ENCODE measurements around the gene PAM. TPM values are rescaled to one million over a fixed set of nuclear protein-coding genes. Genes with fewer than 3 reads are reported as not detected.
"Not testable (repeated sequence)": the region's sequence is repeated elsewhere in the genome, so short reads cannot be mapped to it uniquely, and the experiment has no call there.

Gene PAM
- polyA plus RNA-seq, 3 donors = 188 to 222 (median 195) TPM

DNA sequence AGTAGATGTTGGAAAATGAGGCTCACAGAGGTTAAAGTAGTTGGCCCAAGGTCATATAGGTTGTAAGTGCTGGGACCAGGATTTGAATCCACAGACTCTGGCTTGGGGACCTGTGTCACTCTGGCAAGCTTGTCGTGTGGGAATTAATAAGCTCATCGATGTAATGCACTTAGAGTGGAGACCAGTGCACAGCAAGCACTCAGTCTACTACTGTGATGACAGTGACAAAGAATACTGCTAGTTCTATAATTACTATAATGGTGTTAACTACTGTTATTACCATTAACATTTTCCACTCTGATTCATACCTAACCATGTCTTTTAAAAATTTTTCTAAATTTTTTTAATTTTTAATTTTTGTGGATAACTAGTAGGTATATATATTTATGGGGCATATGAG, 12.8 kb downstream of the PAM start:
- DNase-seq (ENCODE audit: extremely low read depth in 1 of 11, low read depth in 9 of 11, low spot score in 4 of 11) = no peak

DNA sequence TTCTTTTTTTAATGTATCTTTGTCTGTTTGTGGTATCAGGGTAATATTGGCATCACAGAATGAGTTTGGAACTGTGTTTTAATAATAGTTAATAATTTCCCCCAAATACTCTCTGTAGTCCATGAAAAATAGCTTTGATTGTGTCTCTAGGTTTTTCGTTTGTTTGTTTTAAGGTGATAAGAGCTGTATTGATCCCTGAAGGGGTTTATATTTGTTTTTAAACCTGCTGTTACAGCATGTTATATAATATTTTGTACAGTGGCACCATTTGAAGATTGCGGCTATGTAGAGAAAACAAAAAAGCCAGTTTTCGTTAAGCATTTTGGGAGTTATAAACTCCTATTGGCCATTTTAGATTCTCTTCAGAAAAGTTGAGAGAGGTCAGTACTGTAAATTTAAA, 15.7 kb downstream of the PAM start:
- DNase-seq (ENCODE audit: extremely low read depth in 1 of 11, low read depth in 9 of 11, low spot score in 4 of 11) = no peak

GRCh38 chr5:102771435-102771834, 16.3 kb downstream of the PAM start:
- DNase-seq (ENCODE audit: extremely low read depth in 1 of 11, low read depth in 9 of 11, low spot score in 4 of 11) = no peak

DNA sequence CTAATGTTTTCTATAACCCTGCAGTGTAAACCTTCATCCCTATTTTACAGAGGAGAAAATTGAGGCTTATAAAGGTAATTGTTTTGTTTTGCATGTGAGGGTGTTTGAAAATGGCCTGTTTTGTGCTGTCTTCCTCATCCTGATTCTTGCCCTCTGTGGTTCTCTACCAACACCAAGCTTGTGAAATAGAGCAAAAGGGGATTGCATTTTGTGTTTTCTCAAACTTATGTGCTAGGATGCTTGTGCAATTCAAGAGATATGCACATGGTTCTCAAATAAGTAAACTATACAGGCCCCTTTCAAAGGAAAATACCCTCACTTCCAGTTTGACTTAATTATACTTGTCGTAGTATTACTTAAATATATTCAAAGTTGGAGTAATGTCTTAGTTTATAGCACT, 17.2 kb downstream of the PAM start:
- no peak for DNase-seq (ENCODE audit: extremely low read depth in 1 of 11, low read depth in 9 of 11, low spot score in 4 of 11)

- no peak for DNase-seq (ENCODE audit: extremely low read depth in 1 of 11, low read depth in 9 of 11, low spot score in 4 of 11)
Observed at GRCh38 chr5:102773133-102773532, 18.0 kb downstream of the PAM start.

DNA sequence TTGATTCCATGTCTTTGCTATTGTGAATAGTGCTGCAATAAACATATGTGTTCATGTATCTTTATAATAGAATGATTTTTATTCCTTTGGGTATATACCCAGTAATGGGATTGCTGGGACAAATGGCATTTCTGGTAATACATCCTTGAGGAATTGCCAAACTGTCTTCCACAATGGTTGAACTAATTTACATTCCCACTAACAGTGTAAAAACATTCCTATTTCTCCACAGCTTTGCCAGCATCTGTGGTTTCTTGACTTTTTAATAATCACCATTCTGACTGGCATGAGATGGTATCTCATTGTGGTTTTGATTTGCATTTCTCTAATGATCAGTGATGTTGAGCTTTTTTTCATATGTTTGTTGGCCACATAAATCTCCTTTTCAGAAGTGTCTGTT, 20.7 kb downstream of the PAM start:
- not testable (repeated sequence) for DNase-seq (ENCODE audit: extremely low read depth in 1 of 11, low read depth in 9 of 11, low spot score in 4 of 11)

- DNase-seq (ENCODE audit: extremely low read depth in 1 of 11, low read depth in 9 of 11, low spot score in 4 of 11) = no peak
Observed at GRCh38 chr5:102777099-102777498, 22.0 kb downstream of the PAM start.

DNA sequence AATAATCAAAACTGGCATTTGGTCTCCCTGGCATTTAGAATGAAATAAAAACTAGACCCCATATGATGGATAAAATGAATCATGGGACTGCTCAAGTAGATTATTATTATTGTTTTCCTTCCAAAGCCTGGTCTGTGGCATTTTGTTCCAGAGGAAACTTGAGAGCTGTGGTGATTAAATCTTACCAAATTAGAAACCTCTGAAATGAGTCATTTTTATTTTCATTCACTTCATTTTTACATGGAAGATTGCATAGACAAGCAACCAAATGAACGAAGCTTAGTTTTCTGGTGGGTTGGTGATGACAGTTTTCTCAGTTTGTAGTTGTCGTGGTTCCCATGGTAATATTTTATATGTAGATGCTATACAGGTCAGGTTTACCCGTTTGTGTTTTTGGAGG, 23.4 kb downstream of the PAM start:
- DNase-seq (ENCODE audit: extremely low read depth in 1 of 11, low read depth in 9 of 11, low spot score in 4 of 11) = no peak

- DNase-seq (ENCODE audit: extremely low read depth in 1 of 11, low read depth in 9 of 11, low spot score in 4 of 11) = no peak
Observed at GRCh38 chr5:102781359-102781758, 26.3 kb downstream of the PAM start.

GRCh38 chr5:102781786-102782185, 26.7 kb downstream of the PAM start:
- no peak for DNase-seq (ENCODE audit: extremely low read depth in 1 of 11, low read depth in 9 of 11, low spot score in 4 of 11)

DNA sequence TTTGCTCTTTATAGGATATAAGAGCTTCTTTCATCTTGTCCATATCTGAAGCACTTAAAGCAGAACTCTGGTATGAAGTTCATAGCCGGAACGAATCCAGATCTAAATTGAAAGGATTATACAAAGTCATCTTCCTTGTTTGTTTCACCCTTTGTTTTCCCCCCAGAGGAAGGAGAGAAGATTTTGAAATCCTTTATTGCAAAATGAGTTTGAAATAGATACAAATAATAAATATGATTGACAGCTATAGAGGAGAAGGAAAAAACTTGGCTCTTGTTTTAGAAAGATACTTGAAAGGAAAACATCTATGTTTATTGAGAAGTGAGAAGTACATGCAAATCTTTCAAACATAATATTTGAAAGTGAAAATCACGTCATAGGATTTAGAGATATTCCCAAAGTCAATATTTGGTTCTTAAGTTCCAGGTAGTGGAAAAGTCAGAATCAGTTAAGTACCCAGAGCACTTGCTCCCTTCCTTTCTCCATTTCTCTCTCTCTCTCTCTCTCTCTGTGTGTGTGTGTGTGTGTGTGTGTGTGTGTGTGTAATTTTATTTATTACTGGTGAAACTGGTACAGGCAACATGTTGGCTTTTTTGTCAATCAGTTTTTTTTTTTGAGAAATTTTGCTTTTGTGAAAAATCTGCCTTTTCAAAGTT, 27.2 kb downstream of the PAM start:
- no peak for DNase-seq (ENCODE audit: extremely low read depth in 1 of 11, low read depth in 9 of 11, low spot score in 4 of 11)

DNA sequence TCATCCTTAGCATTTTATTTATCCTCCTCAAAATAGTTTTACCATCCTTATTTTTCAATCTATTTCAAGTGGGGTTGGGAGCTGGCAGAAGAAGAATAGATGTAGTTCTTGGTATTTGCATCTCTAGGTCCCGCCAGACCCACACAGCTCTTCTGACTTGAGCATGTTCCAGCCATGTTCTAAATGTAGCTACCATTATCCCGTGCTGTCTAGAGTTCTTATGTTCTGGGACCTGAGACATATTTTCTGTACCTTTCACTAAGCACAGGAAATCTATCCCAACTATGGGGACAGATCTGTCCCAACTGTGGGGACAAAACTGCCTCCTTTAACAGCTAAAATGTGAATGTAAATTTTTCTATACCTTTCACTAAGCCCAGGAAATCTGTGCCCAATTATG, 32.0 kb downstream of the PAM start:
- no peak for DNase-seq (ENCODE audit: extremely low read depth in 1 of 11, low read depth in 9 of 11, low spot score in 4 of 11)

DNA sequence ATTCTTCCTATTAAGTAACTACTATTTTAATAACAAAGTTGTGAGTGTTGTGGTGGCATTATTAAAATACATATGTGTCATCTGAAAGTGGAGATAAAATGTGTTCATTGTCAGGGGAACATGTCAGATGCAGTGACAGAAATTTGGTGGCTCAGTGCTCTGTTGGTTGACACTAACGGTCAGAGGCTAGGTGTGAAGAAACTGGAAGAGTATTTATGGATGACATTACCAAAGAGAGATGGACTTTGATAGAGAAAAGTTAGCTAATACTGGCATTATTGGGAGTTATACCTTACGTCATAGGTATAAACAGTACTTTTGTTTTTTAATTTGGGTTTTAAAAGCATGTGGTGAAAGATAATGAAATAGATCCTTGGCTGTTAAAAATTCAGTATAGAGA, 33.7 kb downstream of the PAM start:
- DNase-seq (ENCODE audit: extremely low read depth in 1 of 11, low read depth in 9 of 11, low spot score in 4 of 11) = no peak

GRCh38 chr5:102789469-102789868, 34.4 kb downstream of the PAM start:
- DNase-seq (ENCODE audit: extremely low read depth in 1 of 11, low read depth in 9 of 11, low spot score in 4 of 11) = no peak

GRCh38 chr5:102790748-102791147, 35.6 kb downstream of the PAM start:
- no peak for DNase-seq (ENCODE audit: extremely low read depth in 1 of 11, low read depth in 9 of 11, low spot score in 4 of 11)

DNA sequence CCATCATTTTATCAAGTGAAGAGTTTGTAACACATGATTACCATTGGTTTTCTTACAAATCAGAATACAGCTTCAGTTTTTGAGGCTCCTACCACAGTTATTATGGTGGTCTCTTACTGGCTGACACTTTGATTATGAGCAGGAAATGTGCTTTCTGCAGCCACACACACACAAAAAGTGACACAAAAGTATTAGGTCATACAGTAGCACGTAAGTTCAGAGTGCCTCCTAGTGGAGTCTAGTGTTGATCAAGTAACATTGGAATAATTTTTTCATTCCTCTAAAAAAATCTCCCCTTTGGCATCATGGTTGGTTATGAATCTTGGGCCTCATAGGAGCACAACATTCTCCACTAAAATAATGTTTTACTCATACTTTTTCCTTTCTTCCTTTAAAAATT, 37.6 kb downstream of the PAM start:
- DNase-seq (ENCODE audit: extremely low read depth in 1 of 11, low read depth in 9 of 11, low spot score in 4 of 11) = no peak

DNA sequence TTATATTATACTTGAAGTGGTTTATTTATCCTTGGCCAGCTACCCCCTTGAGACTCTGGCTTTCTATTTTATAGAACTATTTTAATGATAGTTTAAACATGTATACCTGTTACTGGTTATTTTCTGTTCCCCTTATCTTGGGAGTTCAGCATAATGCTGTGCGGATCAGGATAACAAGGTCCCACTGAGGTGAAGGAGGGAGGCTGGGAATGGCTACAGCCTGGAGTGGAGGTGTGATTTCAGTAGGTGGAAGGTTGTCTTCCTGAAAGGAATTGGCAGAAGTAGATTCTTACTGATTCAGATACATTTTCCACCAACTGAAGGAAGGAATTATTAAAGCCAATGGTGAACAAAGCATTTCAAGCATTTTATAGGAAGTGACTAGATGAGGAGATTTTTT, 38.9 kb downstream of the PAM start:
- DNase-seq (ENCODE audit: extremely low read depth in 1 of 11, low read depth in 9 of 11, low spot score in 4 of 11) = no peak

GRCh38 chr5:102794677-102795331, 39.7 kb downstream of the PAM start:
- no peak for DNase-seq (ENCODE audit: extremely low read depth in 1 of 11, low read depth in 9 of 11, low spot score in 4 of 11)

GRCh38 chr5:102795526-102795925, 40.4 kb downstream of the PAM start:
- DNase-seq (ENCODE audit: extremely low read depth in 1 of 11, low read depth in 9 of 11, low spot score in 4 of 11) = no peak

DNA sequence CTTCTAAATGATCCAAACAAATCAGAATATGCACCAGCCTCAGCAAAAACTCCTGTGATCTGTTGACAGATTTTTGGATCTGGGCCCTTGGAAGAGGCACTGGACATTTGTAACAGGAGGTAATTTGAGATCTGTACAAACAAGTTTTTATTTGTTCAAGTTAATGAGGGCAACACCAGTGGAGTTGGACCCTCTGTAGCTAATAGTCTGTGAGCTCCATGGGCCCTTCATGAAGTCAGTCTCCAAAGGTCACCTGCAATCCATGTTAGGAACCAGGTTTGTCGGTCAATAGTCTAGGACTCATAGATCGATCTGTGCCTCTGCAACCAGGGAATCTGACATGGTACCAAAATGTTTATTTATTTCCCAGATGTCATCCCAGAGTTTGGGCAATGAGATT, 40.9 kb downstream of the PAM start:
- DNase-seq (ENCODE audit: extremely low read depth in 1 of 11, low read depth in 9 of 11, low spot score in 4 of 11) = no peak

- DNase-seq (ENCODE audit: extremely low read depth in 1 of 11, low read depth in 9 of 11, low spot score in 4 of 11) = no peak
Observed at GRCh38 chr5:102796498-102796897, 41.4 kb downstream of the PAM start.

All from renal cortex interstitium (tissue), 11 donors.